GM12878 (cell line): Measurements from ENCODE around the gene KRT86. TPM values are rescaled to one million over a fixed set of nuclear protein-coding genes. Genes with fewer than 3 reads are reported as not detected.

Source experiments
- ATAC-seq: fragments of 200-7000 bp; cut with Tn5 transposase; 3 replicates; pipeline ENCODE4 v1.9.1; 2020; ENCODE audit warnings: mild to moderate bottlenecking, moderate library complexity
- BruUV-seq: library from RNA; stranded (reverse); fragments of 400-500 nt; replicated peaks from 2 replicates; lab custom pipeline; 2021; lab: Mats Ljungman, UMichigan
- CTCF ChIA-PET: fragments of 300-600 bp; sonication (Branson Sonifier 250); formaldehyde crosslinking; extraction: SDS; loops from one replicate; lab custom pipeline; 2021; ENCODE audit warnings: inconsistent platforms; lab: Yijun Ruan, JAX
- POLR2A ChIA-PET: fragments of 350-600 bp; formaldehyde crosslinking; extraction: SDS; loops from one replicate; lab custom pipeline; 2021; ENCODE audit warnings: inconsistent platforms; lab: Charles Lee
- RAD21 ChIA-PET: fragments of 300-600 bp; sonication (Branson Sonifier 250); formaldehyde crosslinking; loops from one replicate; lab custom pipeline; 2023; ENCODE audit warnings: antibody characterized with exemption; ENCODE audit not compliant: unreplicated experiment; lab: Charles Lee
- SMC1A ChIA-PET: fragments of 300-600 bp; sonication (Branson Sonifier 250); formaldehyde crosslinking; loops from one replicate; lab custom pipeline; 2023; ENCODE audit not compliant: unreplicated experiment, uncharacterized antibody; lab: Charles Lee
- DNase-seq: peaks from one replicate; pipeline ENCODE4 v3.0.0-alpha.2; 2011; ENCODE audit warnings: low read depth, low spot score
- FAIRE-seq: peaks from 3 replicates; lab custom pipeline; 2011; peaks lifted over from hg19 to GRCh38; lab: Jason Lieb, UNC
- H2AFZ ChIP-seq: 2 replicates; pipeline ENCODE4 v1.6.0; 2011; ENCODE audit warnings: low read depth, low read length, control low read depth; ENCODE audit not compliant: control insufficient read depth
- H3K27ac ChIP-seq: 2 replicates; pipeline ENCODE4 v1.5.1; 2011; ENCODE audit warnings: control low read depth; ENCODE audit not compliant: control insufficient read depth, insufficient read depth
- H3K27me3 ChIP-seq, 2 experiments: replicated peaks in 1 of 2; 2 replicates each; pipeline versions ENCODE4 v1.6.0 to v1.6.1; 2011; ENCODE audit warnings: low read length in 1 of 2; ENCODE audit not compliant: control insufficient read depth in 2 of 2, insufficient read depth in 2 of 2
- H3K36me3 ChIP-seq, 2 experiments: 2 replicates each; pipeline ENCODE4 v1.5.1; 2011; ENCODE audit warnings: low read length in 1 of 2; ENCODE audit not compliant: control insufficient read depth in 2 of 2, insufficient read depth in 2 of 2
- H3K4me1 ChIP-seq: 2 replicates; pipeline ENCODE4 v1.6.1; 2011; ENCODE audit warnings: mild to moderate bottlenecking, low read length, moderate library complexity, mixed read lengths; ENCODE audit not compliant: control insufficient read depth, insufficient read depth
- H3K4me2 ChIP-seq: 2 replicates; pipeline ENCODE4 v1.6.0; 2011; ENCODE audit warnings: control low read depth; ENCODE audit not compliant: control insufficient read depth, insufficient read depth
- H3K4me3 ChIP-seq: fragments of 200-600 bp; sonication (generic); 2 replicates; pipeline ENCODE4 v1.5.1; 2016
- H3K79me2 ChIP-seq: 2 replicates; pipeline ENCODE4 v1.6.0; 2011; ENCODE audit warnings: low read length; ENCODE audit not compliant: control insufficient read depth, insufficient read depth
- H3K9ac ChIP-seq: 2 replicates; pipeline ENCODE4 v1.8.0; 2011; ENCODE audit warnings: low read length, control low read depth, mixed read lengths; ENCODE audit not compliant: control insufficient read depth, insufficient read depth
- H3K9me3 ChIP-seq: replicated peaks from 3 replicates; pipeline ENCODE4 v1.5.1; 2011; ENCODE audit warnings: mild to moderate bottlenecking, low read length; ENCODE audit not compliant: control insufficient read depth, insufficient read depth
- H4K20me1 ChIP-seq: 2 replicates; pipeline ENCODE4 v1.6.0; 2011; ENCODE audit not compliant: control insufficient read depth, insufficient read depth
- CBFB ChIP-seq: IDR thresholded peaks from 2 replicates; pipeline ENCODE4 v1.6.1; 2016; ENCODE audit warnings: antibody characterized with exemption, low read depth
- FOS ChIP-seq: IDR thresholded peaks from 3 replicates; pipeline ENCODE4 v1.6.1; 2011; ENCODE audit warnings: borderline replicate concordance; ENCODE audit not compliant: insufficient read length; ENCODE audit errors: extremely low read depth
- HDGF ChIP-seq: fragments of 450-650 bp; IDR thresholded peaks from 2 replicates; pipeline ENCODE4 v1.6.1; 2016; ENCODE audit warnings: antibody characterized with exemption
- POLR2AphosphoS2 ChIP-seq: IDR thresholded peaks from 2 replicates; pipeline ENCODE4 v1.6.1; 2011; ENCODE audit warnings: low read depth, mild to moderate bottlenecking, low read length, improper control_type of control experiment, moderate library complexity
- RFX5 ChIP-seq: IDR thresholded peaks from 2 replicates; pipeline ENCODE4 v1.6.1; 2011; ENCODE audit warnings: low read depth, low read length, improper control_type of control experiment
- SKIL ChIP-seq: fragments of 450-650 bp; IDR thresholded peaks from 2 replicates; pipeline ENCODE4 v1.6.1; 2017; ENCODE audit warnings: mild to moderate bottlenecking, low read depth, inconsistent platforms; ENCODE audit not compliant: poor library complexity, severe bottlenecking
- SMARCA5 ChIP-seq: fragments of 450-650 bp; IDR thresholded peaks from 2 replicates; pipeline ENCODE4 v1.6.1; 2017; ENCODE audit warnings: mild to moderate bottlenecking
- SREBF2 ChIP-seq: IDR thresholded peaks from 2 replicates; pipeline ENCODE4 v1.6.1; 2012; ENCODE audit warnings: mild to moderate bottlenecking, low read length
- TBL1XR1 ChIP-seq: IDR thresholded peaks from 2 replicates; pipeline ENCODE4 v1.6.1; 2012; ENCODE audit warnings: low read depth, low read length, improper control_type of control experiment
- WGBS: methylation state at CpG from one replicate; pipeline ENCODE4 v1.1.6; 2016; ENCODE audit warnings: low lambda C conversion rate; ENCODE audit not compliant: insufficient replicate concordance, insufficient coverage; ENCODE audit errors: missing lambda C conversion rate; 5-methylcytosine and 5-hydroxymethylcytosine counted together
- in situ Hi-C: fragments of 300-500 bp; cut with MboI; formaldehyde crosslinking; loops from 9 replicates; pipeline ENCODE4 v1.14.3; 2018; ENCODE audit warnings: mixed read lengths
- intact Hi-C: fragments of 100-400 bp; cut with micrococcal nuclease; formaldehyde crosslinking; loops from one replicate; pipeline ENCODE4 v1.14.2; 2022; ENCODE audit not compliant: unreplicated experiment
- polyA plus RNA-seq, 11 experiments: library from polyadenylated mRNA; depleted of rRNA in 4 of 11; unstranded in 6 of 11; stranded (reverse) in 5 of 11; fragments of >200 nt; fragmentation: Nextera tagmentation in 4 of 11; fragmentation: Illumina TruSeq in 1 of 11; extraction: Ambion mirVana in 4 of 11; extraction: Trizol in 1 of 11; gene quantifications; 1 replicate in 1 of 11; 2 replicates in 10 of 11; pipeline versions ENCODE4 v1.2.1 to v1.2.3, GENCODE V29; 2011 to 2016; ENCODE audit warnings: inconsistent platforms in 2 of 11, missing spikeins in 2 of 11, low read depth in 1 of 11
- total RNA-seq, 4 experiments: library from RNA; depleted of rRNA in 3 of 4; stranded (reverse); fragments of >200 nt in 3 of 4; fragmentation: Illumina TruSeq in 1 of 4; extraction: Trizol in 1 of 4; gene quantifications; 2 replicates each; pipeline versions ENCODE4 v1.2.1 to v1.2.3, GENCODE V29; 2013 to 2021

KRT86 gene
- total and polyA plus RNA-seq, 10 of the 15 experiments (the other 5 are each of a cell fraction or from before 2014, with no cell fraction given) = 0.11 to 0.54 (median 0.18) TPM; not detected in 4

GRCh38 chr12:52342781-52343490 is 68.5 kb downstream of the KRT86 start (continued):
- TF ChIP-seq SKIL = no peak
- TF ChIP-seq SREBF2 = no peak
- TF ChIP-seq SMARCA5 = no peak
- TF ChIP-seq FOS = no peak
- TF ChIP-seq RFX5 = no peak
- no peak for TF ChIP-seq HDGF

GRCh38 chr12:52343550-52343949 is 69.1 kb downstream of the KRT86 start:
- no peak for DNase-seq
- Histone ChIP-seq H3K9ac (no peak overlapping the region), H3K9me3 (no peaks in the 10 kb centered on the region), H3K4me2 (no peak overlapping the region), H3K4me3 (no peak overlapping the region), H3K27me3 (no peaks in the 10 kb centered on the region; a peak in 1 of 4 replicates), H3K27ac (no peak overlapping the region), H4K20me1 (no peaks in the 10 kb centered on the region), H3K36me3 (no peaks in the 10 kb centered on the region), H3K4me1 (no peaks in the 10 kb centered on the region), H3K79me2 (no peaks in the 10 kb centered on the region), H2AFZ (no peak overlapping the region)
- CTCF ChIA-PET = no interaction called here
- in situ Hi-C loops (no loop called here), intact Hi-C loops (no loop called here)
- no TSS peak for BruUV-seq
- FAIRE-seq = no peak
- SMC1A ChIA-PET = no interaction called here
- POLR2A ChIA-PET = no interaction called here
- RAD21 ChIA-PET = no interaction called here
- no peak for ATAC-seq
- TF ChIP-seq CBFB (no peak), FOS (no peak), TBL1XR1 (no peak), POLR2AphosphoS2 (no peak)
- 48% methylated on average over 2 of the region's 2 CpGs for WGBS
